ENCODE results near the gene CDKN2C. TPM values are rescaled to one million over a fixed set of nuclear protein-coding genes. Genes with fewer than 3 reads are reported as not detected.

Gene CDKN2C
- total RNA-seq, 4 donors from 2014 or later: 37.1 to 75.2 (median 51.2) TPM

DNA sequence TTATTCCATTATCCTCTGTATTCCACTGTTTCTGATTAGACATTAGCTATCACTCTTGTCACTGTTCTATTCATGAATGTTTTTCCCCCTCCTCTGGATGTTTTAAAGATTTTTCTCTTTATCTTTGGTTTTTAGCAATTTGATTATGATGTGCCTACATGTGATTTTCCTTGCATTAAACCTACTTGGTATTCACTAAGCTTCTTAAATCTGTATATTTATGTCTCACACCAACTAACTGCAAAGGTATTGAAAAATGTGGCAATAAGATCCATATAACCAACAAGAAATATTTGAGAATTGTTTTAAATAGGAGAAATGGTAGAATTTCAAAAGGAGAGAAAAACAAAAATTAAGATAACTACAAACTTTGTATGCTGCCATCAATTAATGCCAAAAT, 35.2 kb upstream of the CDKN2C start:
- TF ChIP-seq CTCF (IDR thresholded peaks at IDR 0.05; ENCODE audit: low read depth): no peak

DNA sequence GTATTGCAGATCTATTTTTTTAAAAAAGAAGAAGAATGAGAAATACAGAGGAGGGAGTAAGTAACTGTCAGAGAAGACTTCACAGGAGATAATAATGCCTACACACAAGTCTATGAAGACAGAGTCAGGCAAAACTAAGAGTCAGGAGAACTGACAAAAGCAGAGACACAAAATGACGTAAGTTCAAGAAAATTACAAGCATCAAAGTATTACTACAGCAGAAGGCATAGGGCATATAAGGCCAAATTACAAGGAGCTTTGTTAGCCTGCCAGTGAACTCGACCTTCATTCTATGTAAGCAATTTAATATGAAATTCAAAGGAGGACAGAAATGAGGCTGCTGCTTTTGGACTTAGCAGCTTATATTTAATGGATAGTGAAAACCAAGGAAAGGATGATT, 33.7 kb upstream of the CDKN2C start:
- TF ChIP-seq CTCF (IDR thresholded peaks at IDR 0.05; ENCODE audit: low read depth): no peak

- no peak for TF ChIP-seq CTCF (IDR thresholded peaks at IDR 0.05; ENCODE audit: low read depth)
These were observed 29.8 kb upstream of the CDKN2C start for GRCh38 chr1:50940291-50940690.

- TF ChIP-seq CTCF (IDR thresholded peaks at IDR 0.05; ENCODE audit: low read depth): no peak
These were observed 27.7 kb upstream of the CDKN2C start for GRCh38 chr1:50942334-50942733.

DNA sequence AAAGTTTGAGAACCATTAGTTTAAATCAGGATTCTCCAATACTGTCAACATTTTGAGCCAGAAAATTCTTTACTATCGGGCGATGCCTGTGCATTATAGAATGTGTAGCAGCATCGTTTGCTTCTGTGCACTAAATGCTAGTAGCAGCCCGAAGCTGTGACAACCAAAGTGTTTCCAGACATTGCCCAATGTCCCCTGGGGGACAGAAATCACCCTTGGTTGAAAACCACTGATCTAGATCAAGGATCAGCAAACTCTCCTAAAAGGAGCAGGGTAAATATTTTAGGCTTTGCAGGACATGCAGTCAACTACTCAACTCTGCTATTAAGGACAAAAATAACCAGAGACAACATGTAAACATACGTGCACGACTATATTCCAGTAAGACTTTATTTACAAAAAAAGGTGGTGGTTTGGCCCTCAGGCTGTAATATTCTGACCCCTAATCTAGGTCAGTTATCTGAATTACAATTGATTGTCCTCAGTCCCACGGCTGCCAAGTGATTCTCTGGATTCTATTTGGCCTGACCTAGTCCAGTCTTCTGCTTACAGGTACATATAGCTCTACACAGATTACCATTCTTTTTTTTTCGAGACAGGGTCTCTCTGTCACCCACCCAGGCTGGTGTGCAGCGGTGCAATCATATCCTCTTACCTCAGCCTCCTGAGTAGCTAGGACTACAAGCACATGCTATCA, 20.6 kb upstream of the CDKN2C start:
- no peak for TF ChIP-seq CTCF (IDR thresholded peaks at IDR 0.05; ENCODE audit: low read depth)

- no peak for TF ChIP-seq CTCF (IDR thresholded peaks at IDR 0.05; ENCODE audit: low read depth)
These were observed 19.6 kb upstream of the CDKN2C start for GRCh38 chr1:50950396-50950795.

GRCh38 chr1:50955116-50955515, 14.9 kb upstream of the CDKN2C start:
- no peak for TF ChIP-seq CTCF (IDR thresholded peaks at IDR 0.05; ENCODE audit: low read depth)

All from subcutaneous adipose tissue (tissue), 4 donors.